Mucosa of rectum (tissue), 2 donors: ENCODE measurements around the gene CSRP1.
"Not testable (repeated sequence)": the region's sequence is repeated elsewhere in the genome, so short reads cannot be mapped to it uniquely, and the experiment has no call there.

ENCODE experiments used
- H3K27ac ChIP-seq, 2 donors: one replicate each; pipeline ENCODE4 v1.7.0; 2013; ENCODE audit warnings: inconsistent platforms in 2 of 2, low read depth in 2 of 2, low read length in 2 of 2
- H3K27me3 ChIP-seq, 2 donors: one replicate each; pipeline ENCODE4 v1.7.0; 2013; ENCODE audit warnings: low read length in 2 of 2; ENCODE audit not compliant: control insufficient read depth in 2 of 2, insufficient read depth in 2 of 2
- H3K36me3 ChIP-seq, 2 donors: one replicate each; pipeline ENCODE4 v1.7.0; 2013; ENCODE audit warnings: low read length in 2 of 2; ENCODE audit not compliant: control insufficient read depth in 2 of 2, insufficient read depth in 2 of 2
- H3K4me1 ChIP-seq, 2 donors: one replicate each; pipeline ENCODE4 v1.7.0; 2013; ENCODE audit warnings: low read length in 2 of 2, mild to moderate bottlenecking in 1 of 2; ENCODE audit not compliant: control insufficient read depth in 2 of 2, insufficient read depth in 2 of 2
- H3K4me3 ChIP-seq, 2 donors: one replicate each; pipeline ENCODE4 v1.7.0; 2013; ENCODE audit warnings: low read length in 2 of 2
- H3K9ac ChIP-seq, 2 donors: one replicate each; pipeline ENCODE4 v1.7.0; 2013; ENCODE audit warnings: low read length in 2 of 2, low read depth in 1 of 2, mild to moderate bottlenecking in 1 of 2
- H3K9me3 ChIP-seq, 2 donors: one replicate each; pipeline ENCODE4 v1.7.0; 2013; ENCODE audit warnings: low read length in 2 of 2; ENCODE audit not compliant: control insufficient read depth in 2 of 2
- donor health status: healthy.
- donor health status: Normal muscosa, but diverticular disease.

Gene CSRP1

GRCh38 chr1:201497935-201498509 is 8.9 kb downstream of the CSRP1 start:
- H3K27ac ChIP-seq = peak overlapping the region; percentile 0 to 58
- no peak overlapping the region for H3K4me3 ChIP-seq
- peaks cover 13 to 32% of the 10 kb centered on the region in 2 donors for H3K4me1 ChIP-seq

DNA sequence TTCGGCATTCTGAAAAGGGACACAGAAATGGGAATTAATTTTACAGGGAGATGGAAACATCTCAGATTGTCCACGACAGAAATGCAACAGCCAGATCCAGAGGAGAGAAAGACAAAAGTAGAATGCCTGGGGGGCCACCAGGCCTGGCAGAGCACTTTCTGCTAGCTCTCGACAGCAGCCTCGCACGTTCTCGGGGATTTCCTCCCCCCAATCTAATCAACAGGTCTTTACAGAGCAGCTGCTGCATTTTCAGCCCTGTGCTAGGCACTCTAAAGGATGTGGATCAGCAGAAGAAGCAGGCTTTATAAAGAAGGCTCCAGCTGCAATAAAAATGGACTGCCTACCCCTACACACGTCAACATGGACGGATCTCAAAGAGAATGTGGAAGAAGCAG is 10.6 kb downstream of the CSRP1 start:
- no peaks in the 10 kb centered on the region for H3K27me3 ChIP-seq
- no peaks in the 10 kb centered on the region for H3K9me3 ChIP-seq
- peak overlapping the region; percentile 59 to 67 for H3K27ac ChIP-seq
- H3K4me3 ChIP-seq = peak overlapping the region in 1 of 2 donors; percentile 21
- H3K9ac ChIP-seq = no peak overlapping the region
- H3K36me3 ChIP-seq = peaks cover 24 to 28% of the 10 kb centered on the region in 2 donors
- peaks cover 13 to 23% of the 10 kb centered on the region in 2 donors for H3K4me1 ChIP-seq

More at GRCh38 chr1:201497935-201498509, 8.9 kb downstream of the CSRP1 start:
- H3K36me3 ChIP-seq = peaks cover 23 to 24% of the 10 kb centered on the region in 2 donors
- no peaks in the 10 kb centered on the region for H3K9me3 ChIP-seq
- no peaks in the 10 kb centered on the region for H3K27me3 ChIP-seq
- H3K9ac ChIP-seq = no peak overlapping the region

DNA sequence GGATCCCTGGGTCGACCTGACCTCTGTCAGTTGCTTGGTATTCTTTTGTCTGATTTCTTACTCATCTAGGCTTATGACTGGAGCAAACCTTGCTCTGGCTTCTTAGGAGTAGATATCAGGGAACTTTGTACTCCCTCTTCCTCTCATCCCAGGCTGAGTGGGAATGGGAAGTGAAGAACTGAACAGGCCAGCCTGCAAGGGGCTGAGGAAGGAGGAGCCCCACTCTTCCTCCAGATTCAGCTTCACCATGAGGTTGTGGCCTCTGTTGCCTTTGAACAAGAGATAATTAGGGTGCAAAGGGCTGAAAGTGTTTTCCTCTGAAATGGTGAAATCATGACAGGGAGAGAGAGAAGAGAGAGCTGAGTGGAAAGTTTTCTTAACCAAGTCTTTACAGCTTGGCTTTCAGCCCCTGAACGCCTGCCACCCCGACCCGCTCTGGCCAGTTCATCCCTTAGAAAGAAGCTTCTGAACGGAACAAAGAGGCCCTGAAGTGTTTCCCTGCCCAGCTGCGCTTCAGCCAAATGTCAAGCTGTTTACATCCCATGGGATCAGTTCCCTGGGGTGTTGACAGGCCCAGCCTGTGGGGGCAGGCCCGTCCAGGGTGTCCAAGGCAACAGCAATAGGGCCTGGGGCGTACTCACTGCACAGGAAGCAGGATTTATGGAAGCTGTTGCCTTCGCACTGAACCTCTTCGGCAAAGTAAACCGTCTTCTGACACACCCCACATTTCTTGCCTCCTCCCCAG is 11.2 kb downstream of the CSRP1 start:
- Histone ChIP-seq H3K27me3 (no peaks in the 10 kb centered on the region), H3K9me3 (no peaks in the 10 kb centered on the region), H3K4me1 (peaks cover 13 to 17% of the 10 kb centered on the region in 2 donors), H3K27ac (peak overlapping the region; percentile 59 to 67), H3K4me3 (no peak overlapping the region), H3K9ac (peak overlapping the region in 1 of 2 donors; percentile 23), H3K36me3 (peaks cover 24 to 31% of the 10 kb centered on the region in 2 donors)

GRCh38 chr1:201493757-201494617 is 12.9 kb downstream of the CSRP1 start:
- Histone ChIP-seq H3K4me3 (no peak overlapping the region), H3K27me3 (no peaks in the 10 kb centered on the region), H3K9me3 (no peaks in the 10 kb centered on the region), H3K36me3 (peaks cover 33 to 41% of the 10 kb centered on the region in 2 donors), H3K27ac (peak overlapping the region; percentile 41 to 73), H3K9ac (no peak overlapping the region), H3K4me1 (peaks cover 13 to 20% of the 10 kb centered on the region in 2 donors)

- peaks cover 29 to 44% of the 10 kb centered on the region in 2 donors for H3K36me3 ChIP-seq
- H3K27ac ChIP-seq = peak overlapping the region in 1 of 2 donors; percentile 39
- H3K4me1 ChIP-seq = peaks cover 17 to 20% of the 10 kb centered on the region in 2 donors
- not testable (repeated sequence) for H3K9me3 ChIP-seq, H3K27me3 ChIP-seq, H3K9ac ChIP-seq, H3K4me3 ChIP-seq
Observed at GRCh38 chr1:201493026-201493656, 13.8 kb downstream of the CSRP1 start.

DNA sequence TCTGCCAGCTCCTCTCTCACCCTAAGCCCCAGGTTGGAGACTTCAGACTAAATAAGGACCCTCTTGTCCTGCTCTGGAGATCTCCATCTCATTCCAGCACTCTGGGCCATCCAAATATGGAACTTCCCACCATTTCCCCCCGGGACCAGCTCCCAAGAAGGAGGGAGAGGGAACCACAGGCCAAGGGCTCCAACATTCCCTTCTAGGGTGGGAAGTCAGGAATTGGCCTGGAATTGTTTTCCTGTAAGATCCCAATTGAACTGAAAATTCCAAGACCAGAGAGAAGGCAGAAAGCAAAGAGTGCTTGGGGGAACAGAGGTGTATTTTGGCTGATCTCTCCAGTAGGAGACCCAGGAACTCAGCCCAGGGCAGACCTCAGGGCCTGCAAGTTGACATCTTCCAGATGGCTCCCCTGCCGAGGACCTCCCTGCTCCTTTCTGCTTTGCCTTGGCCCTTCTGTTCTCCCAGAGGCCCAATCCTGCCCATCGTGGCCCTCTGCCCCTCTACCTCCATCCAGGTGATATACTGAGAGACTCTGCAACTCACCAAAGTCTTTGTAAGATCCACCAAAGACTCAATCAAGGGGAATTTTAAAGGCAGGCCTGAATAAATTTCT is 14.9 kb downstream of the CSRP1 start:
- H3K27me3 ChIP-seq = no peaks in the 10 kb centered on the region
- peak overlapping the region; percentile 26 to 39 for H3K27ac ChIP-seq
- peaks cover 17 to 20% of the 10 kb centered on the region in 2 donors for H3K4me1 ChIP-seq
- no peak overlapping the region for H3K9ac ChIP-seq
- H3K9me3 ChIP-seq = no peaks in the 10 kb centered on the region
- peaks cover 36 to 55% of the 10 kb centered on the region in 2 donors for H3K36me3 ChIP-seq
- H3K4me3 ChIP-seq = no peak overlapping the region

- Histone ChIP-seq H3K4me3 (no peak overlapping the region), H3K9me3 (no peaks in the 10 kb centered on the region), H3K9ac (no peak overlapping the region), H3K4me1 (peaks cover 14 to 20% of the 10 kb centered on the region in 2 donors), H3K27me3 (no peaks in the 10 kb centered on the region), H3K36me3 (peaks cover 46 to 65% of the 10 kb centered on the region in 2 donors), H3K27ac (peak overlapping the region in 1 of 2 donors; percentile 35)
Observed at GRCh38 chr1:201490708-201491131, 16.2 kb downstream of the CSRP1 start.

DNA sequence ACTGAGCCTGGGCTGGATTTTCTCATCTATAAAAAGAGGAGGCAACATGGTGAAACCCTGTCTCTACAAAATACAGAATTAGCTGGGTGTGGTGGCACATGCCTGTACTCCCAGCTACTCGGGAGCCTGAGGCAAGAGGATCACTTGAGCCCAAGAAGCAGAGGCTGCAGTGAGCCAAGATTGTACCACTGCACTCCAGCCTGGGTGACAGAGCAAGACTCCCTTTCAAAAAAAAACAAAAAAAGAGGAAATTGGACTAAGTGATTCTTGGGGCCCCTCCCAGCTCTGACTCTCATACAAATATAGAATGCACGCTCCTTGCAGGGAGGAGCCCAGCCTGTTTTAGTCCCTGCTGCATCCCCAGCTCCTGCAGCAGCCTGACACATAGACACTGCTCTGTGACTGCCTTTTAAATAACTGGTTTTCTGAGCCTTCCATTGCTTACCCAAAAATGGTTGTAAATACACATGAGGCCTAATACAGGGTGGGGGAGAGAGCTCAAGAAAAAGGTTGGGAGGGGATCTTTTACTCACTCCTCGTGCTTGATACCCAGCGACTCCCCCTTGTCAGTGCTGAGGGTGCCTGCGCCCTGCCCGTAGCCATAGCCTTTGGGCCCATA is 17.2 kb downstream of the CSRP1 start:
- Histone ChIP-seq H3K27me3 (no peaks in the 10 kb centered on the region), H3K4me3 (no peak overlapping the region), H3K36me3 (peaks cover 46 to 71% of the 10 kb centered on the region in 2 donors), H3K9me3 (no peaks in the 10 kb centered on the region), H3K9ac (no peak overlapping the region), H3K27ac (peak overlapping the region in 1 of 2 donors; percentile 24), H3K4me1 (peaks cover 9 to 20% of the 10 kb centered on the region in 2 donors)
